GM21717 (cell line): Measurements from ENCODE around the gene PTAFR.
"Not testable (repeated sequence)": the region's sequence is repeated elsewhere in the genome, so short reads cannot be mapped to it uniquely, and the experiment has no call there.

Experiments
- ATAC-seq: cut with Tn5 transposase; IDR thresholded peaks from one replicate; pipeline ENCODE4 v1.9.1; 2021; ENCODE audit warnings: mild to moderate bottlenecking, moderate library complexity; ENCODE audit not compliant: unreplicated experiment

Gene PTAFR

GRCh38 chr1:28147264-28148094 lies 29.0 kb downstream of the PTAFR start:
- peak; percentile 4 for ATAC-seq

- ATAC-seq, result no peak
Observed at GRCh38 chr1:28145728-28146127, 30.8 kb downstream of the PTAFR start.

GRCh38 chr1:28144203-28145135 lies 32.0 kb downstream of the PTAFR start:
- ATAC-seq, result peak; percentile 52

- no peak for ATAC-seq
Observed at GRCh38 chr1:28143496-28144202, 32.8 kb downstream of the PTAFR start.

- no peak for ATAC-seq
Observed at GRCh38 chr1:28141685-28142084, 34.8 kb downstream of the PTAFR start.

- ATAC-seq, result not testable (repeated sequence)
Observed at GRCh38 chr1:28139866-28140265, 36.6 kb downstream of the PTAFR start.

GRCh38 chr1:28139025-28139712 lies 37.3 kb downstream of the PTAFR start:
- ATAC-seq, result no peak

GRCh38 chr1:28136922-28137613 lies 39.4 kb downstream of the PTAFR start:
- no peak for ATAC-seq

GRCh38 chr1:28136169-28136921 lies 40.1 kb downstream of the PTAFR start:
- ATAC-seq, result no peak

GRCh38 chr1:28135371-28136168 lies 40.9 kb downstream of the PTAFR start:
- no peak for ATAC-seq

- ATAC-seq, result no peak
Observed at GRCh38 chr1:28134651-28135207, 41.8 kb downstream of the PTAFR start.

GRCh38 chr1:28132171-28133167 lies 44.0 kb downstream of the PTAFR start:
- ATAC-seq, result no peak

- ATAC-seq, result no peak
Observed at GRCh38 chr1:28130901-28131300, 45.6 kb downstream of the PTAFR start.

- ATAC-seq, result no peak
Observed at GRCh38 chr1:28129150-28129549, 47.3 kb downstream of the PTAFR start.

- peak; percentile 66 for ATAC-seq
Observed at GRCh38 chr1:28127617-28128257, 48.8 kb downstream of the PTAFR start.

GRCh38 chr1:28126783-28127490 lies 49.6 kb downstream of the PTAFR start:
- ATAC-seq, result no peak
